Measurements from ENCODE around the gene POLG2. TPM values are rescaled to one million over a fixed set of nuclear protein-coding genes. Genes with fewer than 3 reads are reported as not detected.
"Not testable (repeated sequence)": the region's sequence is repeated elsewhere in the genome, so short reads cannot be mapped to it uniquely, and the experiment has no call there.

POLG2 gene
- total and polyA plus RNA-seq, 4 donors: 5.4 to 17.8 (median 11.4) TPM

- TF ChIP-seq CTCF (IDR thresholded peaks at IDR 0.05; ENCODE audit: control extremely low read depth, extremely low read depth): no peak
- peaks cover 0 to 2% (median 0%) of the 10 kb centered on the region in 5 donors for H3K4me1 ChIP-seq (ENCODE audit: control insufficient read depth in 5 of 5, insufficient read depth in 5 of 5, low read length in 5 of 5)
- peaks cover 0 to 15% (median 5%) of the 10 kb centered on the region in 4 donors for H3K9me3 ChIP-seq (ENCODE audit: control insufficient read depth in 4 of 4, insufficient read depth in 3 of 4, low read length in 3 of 4)
- H3K27ac ChIP-seq (ENCODE audit: low read depth in 1 of 2, low read length in 1 of 2): no peak overlapping the region
- DNase-seq (no peak), ATAC-seq (ENCODE audit: insufficient read depth, low FRiP score) (no peak)
- H3K27me3 ChIP-seq (ENCODE audit: control insufficient read depth in 3 of 3, insufficient read depth in 3 of 3, low read length in 2 of 3): no peaks in the 10 kb centered on the region
- H3K9ac ChIP-seq (ENCODE audit: insufficient read depth in 1 of 2, low read length in 2 of 2): no peak overlapping the region
- H3K36me3 ChIP-seq (ENCODE audit: control insufficient read depth in 4 of 4, insufficient read depth in 4 of 4, low read length in 4 of 4): no peaks in the 10 kb centered on the region
- 90 to 93% methylated on average over 5 of the region's 5 CpGs for WGBS, 2 donors
- H3K4me3 ChIP-seq: no peak overlapping the region
Measured at GRCh38 chr17:64437944-64438525, 58.8 kb downstream of the POLG2 start.

GRCh38 chr17:64431534-64431933 lies 65.3 kb downstream of the POLG2 start:
- Histone ChIP-seq H3K27ac (ENCODE audit: low read depth in 1 of 2, low read length in 1 of 2) (no peak overlapping the region), H3K27me3 (ENCODE audit: control insufficient read depth in 3 of 3, insufficient read depth in 3 of 3, low read length in 2 of 3) (peaks cover 0 to 2% (median 0%) of the 10 kb centered on the region in 3 donors), H3K36me3 (ENCODE audit: control insufficient read depth in 4 of 4, insufficient read depth in 4 of 4, low read length in 4 of 4) (no peaks in the 10 kb centered on the region), H3K4me3 (no peak overlapping the region), H3K4me1 (ENCODE audit: control insufficient read depth in 5 of 5, insufficient read depth in 5 of 5, low read length in 5 of 5) (no peaks in the 10 kb centered on the region), H3K9me3 (ENCODE audit: control insufficient read depth in 4 of 4, insufficient read depth in 3 of 4, low read length in 3 of 4) (no peaks in the 10 kb centered on the region), H3K9ac (ENCODE audit: insufficient read depth in 1 of 2, low read length in 2 of 2) (no peak overlapping the region)
- TF ChIP-seq CTCF (IDR thresholded peaks at IDR 0.05; ENCODE audit: control extremely low read depth, extremely low read depth): no peak
- no peak for DNase-seq
- 85 to 91% methylated on average over 6 of the region's 6 CpGs for WGBS, 2 donors
- no peak for ATAC-seq (ENCODE audit: insufficient read depth, low FRiP score)

GRCh38 chr17:64430036-64430435 lies 66.8 kb downstream of the POLG2 start:
- not testable (repeated sequence) for ATAC-seq (ENCODE audit: insufficient read depth, low FRiP score); H3K4me3 ChIP-seq
- WGBS, 2 donors: 84 to 93% methylated on average over 2 of the region's 2 CpGs

GRCh38 chr17:64428406-64428805 lies 68.4 kb downstream of the POLG2 start:
- no peak overlapping the region for H3K27ac ChIP-seq (ENCODE audit: low read depth in 1 of 2, low read length in 1 of 2)
- H3K27me3 ChIP-seq (ENCODE audit: control insufficient read depth in 3 of 3, insufficient read depth in 3 of 3, low read length in 2 of 3): peaks cover 0 to 3% (median 0%) of the 10 kb centered on the region in 3 donors
- H3K4me3 ChIP-seq: no peak overlapping the region
- WGBS, 2 donors: 90% methylated on average over 1 of the region's 1 CpG
- H3K4me1 ChIP-seq (ENCODE audit: control insufficient read depth in 5 of 5, insufficient read depth in 5 of 5, low read length in 5 of 5): no peaks in the 10 kb centered on the region
- ATAC-seq (ENCODE audit: insufficient read depth, low FRiP score): no peak
- TF ChIP-seq CTCF (IDR thresholded peaks at IDR 0.05; ENCODE audit: control extremely low read depth, extremely low read depth): no peak
- no peak for DNase-seq
- H3K9ac ChIP-seq (ENCODE audit: insufficient read depth in 1 of 2, low read length in 2 of 2): no peak overlapping the region
- no peaks in the 10 kb centered on the region for H3K9me3 ChIP-seq (ENCODE audit: control insufficient read depth in 4 of 4, insufficient read depth in 3 of 4, low read length in 3 of 4)
- H3K36me3 ChIP-seq (ENCODE audit: control insufficient read depth in 4 of 4, insufficient read depth in 4 of 4, low read length in 4 of 4): no peaks in the 10 kb centered on the region

More at GRCh38 chr17:64430036-64430435, 66.8 kb downstream of the POLG2 start:
- not testable (repeated sequence) for H3K27me3 ChIP-seq (ENCODE audit: control insufficient read depth in 3 of 3, insufficient read depth in 3 of 3, low read length in 2 of 3); H3K4me1 ChIP-seq (ENCODE audit: control insufficient read depth in 5 of 5, insufficient read depth in 5 of 5, low read length in 5 of 5); H3K27ac ChIP-seq (ENCODE audit: low read depth in 1 of 2, low read length in 1 of 2); DNase-seq; H3K9me3 ChIP-seq (ENCODE audit: control insufficient read depth in 4 of 4, insufficient read depth in 3 of 4, low read length in 3 of 4); H3K9ac ChIP-seq (ENCODE audit: insufficient read depth in 1 of 2, low read length in 2 of 2); H3K36me3 ChIP-seq (ENCODE audit: control insufficient read depth in 4 of 4, insufficient read depth in 4 of 4, low read length in 4 of 4)

Small RNAs within 50 kb of the gene (small RNA-seq; reads per million reads assigned to genes)
- gene ATP5MFP4 (ENCODE audit: low replicate concordance): not detected

Other genes starting within 250 kb of the POLG2 start
- 10 to 100 TPM; 38.9 to 42.8 TPM for gene TEX2, start 233.8 kb downstream of the POLG2 start, total RNA-seq
- 10 to 100 TPM; 10.0 to 18.6 TPM for gene TEX2, start 233.8 kb downstream of the POLG2 start, polyA plus RNA-seq
- 100 to 1,000 TPM; 222 to 502 TPM for gene PECAM1, start 106.2 kb downstream of the POLG2 start, total RNA-seq
- gene PECAM1, start 106.2 kb downstream of the POLG2 start, polyA plus RNA-seq: 100 to 1,000 TPM in 1 of 2 donors, 10 to 100 TPM in 1; 82.5 to 141 TPM
- gene MILR1, start 47.9 kb downstream of the POLG2 start, total RNA-seq: 10 to 100 TPM in 1 of 2 donors, 1 to 10 TPM in 1; 6.9 to 23.4 TPM
- gene MILR1, start 47.9 kb downstream of the POLG2 start, polyA plus RNA-seq: 10 to 100 TPM; 10.0 to 36.3 TPM
- gene DDX5, start 9.2 kb upstream of the POLG2 start, total RNA-seq: 100 to 1,000 TPM; 570 to 730 TPM
- gene DDX5, start 9.2 kb upstream of the POLG2 start, polyA plus RNA-seq: 100 to 1,000 TPM; 426 to 486 TPM
- gene CEP95, start 9.9 kb upstream of the POLG2 start, total RNA-seq: 100 to 1,000 TPM in 1 of 2 donors, 10 to 100 TPM in 1; 33.9 to 115 TPM
- 10 to 100 TPM; 12.8 to 31.5 TPM for gene CEP95, start 9.9 kb upstream of the POLG2 start, polyA plus RNA-seq
- 10 to 100 TPM; 32.7 to 85.6 TPM for gene SMURF2, start 165.3 kb upstream of the POLG2 start, total RNA-seq
- 10 to 100 TPM in 1 of 2 donors, 1 to 10 TPM in 1; 9.9 to 12.3 TPM for gene SMURF2, start 165.3 kb upstream of the POLG2 start, polyA plus RNA-seq